Choroid plexus epithelial cell (primary cell): ENCODE measurements around the gene PANK1.

Experiments
- DNase-seq: peaks from one replicate; pipeline ENCODE4 v3.0.0-alpha.2; 2010; ENCODE audit warnings: low read depth
- H3K4me3 ChIP-seq: 2 replicates; pipeline ENCODE4 v1.5.1; 2011; ENCODE audit warnings: low read depth, mild to moderate bottlenecking, control low read depth, low read length, moderate library complexity
- TF ChIP-seq, protein P1 (sequence below): conservative IDR thresholded peaks from 2 replicates; pipeline ENCODE4 v1.5.1; 2011; ENCODE audit warnings: low read depth, mild to moderate bottlenecking, control low read depth, inconsistent platforms, low read length, moderate library complexity

PANK1 gene

DNA sequence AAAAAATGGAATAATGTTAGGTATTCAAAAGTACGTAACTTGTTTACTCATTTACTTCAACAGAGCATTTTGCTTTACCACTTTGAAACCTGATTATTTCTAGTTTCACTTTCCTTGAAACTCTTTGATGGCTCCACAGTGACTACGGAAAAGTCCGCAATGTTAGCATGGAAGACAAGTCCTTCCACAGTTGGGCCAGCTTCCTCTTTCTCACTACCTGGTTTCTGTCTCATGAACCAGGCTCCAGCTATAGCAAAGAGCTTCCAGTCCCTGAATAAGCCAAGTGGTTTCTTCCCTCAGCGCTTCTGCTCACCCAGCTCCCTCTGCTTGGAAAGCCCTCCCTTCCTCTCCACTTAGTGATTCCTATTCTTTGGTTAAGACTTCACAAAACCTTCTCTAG lies 64.8 kb downstream of the PANK1 start:
- TF ChIP-seq, protein P1, sequence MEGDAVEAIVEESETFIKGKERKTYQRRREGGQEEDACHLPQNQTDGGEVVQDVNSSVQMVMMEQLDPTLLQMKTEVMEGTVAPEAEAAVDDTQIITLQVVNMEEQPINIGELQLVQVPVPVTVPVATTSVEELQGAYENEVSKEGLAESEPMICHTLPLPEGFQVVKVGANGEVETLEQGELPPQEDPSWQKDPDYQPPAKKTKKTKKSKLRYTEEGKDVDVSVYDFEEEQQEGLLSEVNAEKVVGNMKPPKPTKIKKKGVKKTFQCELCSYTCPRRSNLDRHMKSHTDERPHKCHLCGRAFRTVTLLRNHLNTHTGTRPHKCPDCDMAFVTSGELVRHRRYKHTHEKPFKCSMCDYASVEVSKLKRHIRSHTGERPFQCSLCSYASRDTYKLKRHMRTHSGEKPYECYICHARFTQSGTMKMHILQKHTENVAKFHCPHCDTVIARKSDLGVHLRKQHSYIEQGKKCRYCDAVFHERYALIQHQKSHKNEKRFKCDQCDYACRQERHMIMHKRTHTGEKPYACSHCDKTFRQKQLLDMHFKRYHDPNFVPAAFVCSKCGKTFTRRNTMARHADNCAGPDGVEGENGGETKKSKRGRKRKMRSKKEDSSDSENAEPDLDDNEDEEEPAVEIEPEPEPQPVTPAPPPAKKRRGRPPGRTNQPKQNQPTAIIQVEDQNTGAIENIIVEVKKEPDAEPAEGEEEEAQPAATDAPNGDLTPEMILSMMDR: no peak
- DNase-seq: no peak
- H3K4me3 ChIP-seq: no peak overlapping the region

DNA sequence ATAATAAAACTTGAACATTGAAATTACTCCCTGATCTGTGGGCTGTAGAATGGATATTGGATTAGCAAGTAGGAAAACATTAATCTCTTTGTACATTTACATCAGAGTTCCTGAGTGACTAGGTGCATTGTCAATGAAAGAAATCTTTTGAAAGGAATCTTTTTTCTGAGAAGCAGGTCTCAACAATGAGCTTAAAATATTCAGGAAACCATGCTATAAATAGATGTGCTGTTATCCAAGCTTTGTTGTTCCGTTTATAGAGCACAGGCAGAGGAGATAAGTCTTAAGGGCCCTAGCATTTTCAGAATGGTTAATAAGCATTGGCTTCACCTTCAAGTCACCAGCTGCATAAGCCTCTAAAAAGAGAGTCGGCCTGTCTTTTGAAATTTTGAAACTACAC lies 68.3 kb downstream of the PANK1 start:
- no peak for DNase-seq
- no peak overlapping the region for H3K4me3 ChIP-seq
- TF ChIP-seq, protein P1: no peak

DNA sequence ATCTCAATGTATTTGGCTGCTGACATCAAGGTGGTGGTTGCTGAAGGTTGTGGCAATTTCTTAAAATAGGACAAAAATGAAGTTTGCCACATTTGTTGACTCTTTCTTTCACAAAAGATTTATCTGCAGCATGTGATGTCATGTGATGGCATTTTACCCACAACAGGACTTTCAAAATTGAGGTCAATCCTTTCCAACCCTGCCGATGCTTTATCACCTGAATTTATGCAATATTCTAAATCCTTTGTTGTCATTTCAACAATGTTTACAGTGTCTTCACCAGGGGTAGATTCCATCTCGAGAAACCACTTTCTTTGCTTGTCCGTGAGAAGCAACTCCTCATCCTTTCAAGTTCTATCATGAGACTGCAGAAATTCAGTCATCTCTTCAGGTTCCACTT lies 69.0 kb downstream of the PANK1 start:
- H3K4me3 ChIP-seq: no peak overlapping the region
- DNase-seq: no peak
- TF ChIP-seq, protein P1: no peak

DNA sequence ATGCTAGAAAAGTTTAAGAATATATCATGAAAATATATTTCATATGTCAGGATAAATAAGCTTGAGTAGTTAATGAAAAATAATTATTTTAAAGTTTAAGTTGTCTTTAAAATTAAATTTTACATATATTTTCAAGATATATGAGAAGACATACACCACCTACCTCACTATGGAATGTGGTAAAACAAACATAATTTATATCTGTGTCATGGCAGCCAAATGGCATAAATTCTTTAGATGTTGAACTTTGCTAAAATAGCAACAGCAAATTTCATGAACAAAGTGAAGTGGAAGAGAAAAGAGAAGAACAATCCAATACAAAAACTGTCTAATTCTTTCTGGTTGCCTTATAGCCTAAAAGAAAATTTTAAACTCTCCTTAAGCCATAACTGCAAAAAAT lies 70.0 kb downstream of the PANK1 start:
- no peak overlapping the region for H3K4me3 ChIP-seq
- peak; percentile 21 for DNase-seq
- TF ChIP-seq, protein P1: no peak

DNA sequence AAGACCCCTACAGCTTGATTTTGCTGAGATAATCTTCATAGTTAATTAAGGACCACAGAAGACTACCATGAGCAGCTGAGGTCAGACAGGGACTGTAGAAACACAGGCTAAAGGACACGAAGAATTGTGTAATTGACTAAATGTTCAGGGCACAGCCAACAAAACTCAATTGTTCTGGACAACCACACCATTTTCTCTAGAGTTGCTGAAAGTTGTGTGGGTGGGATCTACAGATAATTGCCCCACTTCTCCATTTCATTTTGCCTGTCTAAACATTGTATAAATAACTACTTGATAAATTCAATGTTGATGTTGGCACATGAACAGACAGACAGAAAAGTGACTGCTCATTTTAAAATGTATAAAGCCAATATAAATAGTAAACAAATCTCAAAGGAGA lies 70.7 kb downstream of the PANK1 start:
- peak; percentile 52 for DNase-seq
- H3K4me3 ChIP-seq: no peak overlapping the region
- TF ChIP-seq, protein P1: no peak

DNA sequence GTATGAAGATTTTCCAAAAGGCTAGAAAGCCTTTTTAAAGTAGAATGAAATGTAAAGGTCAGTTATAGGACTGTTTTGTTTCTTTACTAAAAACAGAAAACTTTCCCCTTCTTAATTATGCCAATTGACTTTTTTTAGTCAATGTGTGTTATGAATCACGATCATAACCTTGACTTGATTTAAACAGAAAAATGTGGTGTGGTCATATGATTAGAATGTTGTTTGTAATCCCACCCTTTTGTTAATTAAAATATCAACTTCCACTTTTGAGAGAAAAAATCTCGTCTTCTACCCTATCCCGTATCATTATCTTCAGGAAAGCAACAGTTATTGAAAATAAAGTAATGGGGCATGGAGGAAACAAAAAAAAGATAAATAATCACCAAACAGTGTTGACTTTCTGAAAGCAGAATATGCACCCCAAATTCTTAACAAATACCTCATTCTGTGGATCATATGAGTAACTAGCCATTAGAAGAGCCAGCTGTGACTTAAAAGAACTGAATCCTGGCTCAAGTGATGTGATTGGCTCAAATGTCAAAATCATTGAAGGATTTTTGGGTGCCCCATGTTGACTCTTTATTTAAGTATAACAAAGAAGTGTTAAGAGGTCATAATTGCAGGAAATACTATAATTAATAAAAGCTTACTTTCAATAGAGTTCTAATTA lies 77.3 kb downstream of the PANK1 start:
- TF ChIP-seq, protein P1: no peak
- no peak overlapping the region for H3K4me3 ChIP-seq

DNA sequence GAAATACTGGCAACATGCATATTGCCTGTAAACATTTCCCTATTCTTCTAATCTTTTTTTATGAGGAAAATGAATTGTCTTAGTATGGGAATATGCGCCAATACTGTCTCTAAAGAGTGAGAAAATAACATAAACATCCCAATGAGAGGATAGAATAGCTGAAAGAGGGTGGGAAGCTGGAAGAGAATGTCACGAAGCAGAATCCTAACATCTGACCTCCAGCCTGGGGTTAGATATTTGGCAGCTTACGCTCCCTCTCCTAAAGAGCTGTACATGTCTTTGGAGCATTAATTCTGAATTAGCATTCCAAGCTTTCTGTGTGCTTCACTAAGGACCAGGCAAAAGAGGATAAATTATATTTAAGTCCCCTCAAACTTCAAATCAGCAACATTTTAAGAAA lies 78.0 kb downstream of the PANK1 start:
- TF ChIP-seq, protein P1: no peak
- no peak overlapping the region for H3K4me3 ChIP-seq
- DNase-seq: peak; percentile 23

More for the DNA sequence above, 77.3 kb downstream of the PANK1 start:
- peak; percentile 31 for DNase-seq
